Measurements from ENCODE around the gene CYTH3.

Gene CYTH3

GRCh38 chr7:6146666-6147065 lies 125.8 kb downstream of the CYTH3 start:
- no peak for DNase-seq

GRCh38 chr7:6143997-6144396 lies 128.4 kb downstream of the CYTH3 start:
- DNase-seq: no peak

GRCh38 chr7:6142871-6143380 lies 129.5 kb downstream of the CYTH3 start:
- DNase-seq: no peak

- no peak for DNase-seq
Measured at GRCh38 chr7:6139189-6139996, 133.0 kb downstream of the CYTH3 start.

- DNase-seq: no peak
Measured at GRCh38 chr7:6136475-6136874, 135.9 kb downstream of the CYTH3 start.

- no peak for DNase-seq
Measured at GRCh38 chr7:6133249-6133648, 139.2 kb downstream of the CYTH3 start.

GRCh38 chr7:6130007-6130587 lies 142.3 kb downstream of the CYTH3 start:
- no peak for DNase-seq

- DNase-seq: no peak
Measured at GRCh38 chr7:6128205-6128604, 144.2 kb downstream of the CYTH3 start.

GRCh38 chr7:6127110-6127490 lies 145.3 kb downstream of the CYTH3 start:
- DNase-seq: no peak

- DNase-seq: no peak
Measured at GRCh38 chr7:6123843-6124242, 148.6 kb downstream of the CYTH3 start.

GRCh38 chr7:6121141-6121540 lies 151.3 kb downstream of the CYTH3 start:
- peak; percentile 44 for DNase-seq

GRCh38 chr7:6117533-6117932 lies 154.9 kb downstream of the CYTH3 start:
- no peak for DNase-seq

- DNase-seq: peak; percentile 10
Measured at GRCh38 chr7:6116211-6116610, 156.2 kb downstream of the CYTH3 start.
